Measurements from ENCODE around the gene CACNA1S.

The CACNA1S gene

GRCh38 chr1:201051399-201051798 is 60.8 kb downstream of the CACNA1S start:
- TF ChIP-seq, protein P1, sequence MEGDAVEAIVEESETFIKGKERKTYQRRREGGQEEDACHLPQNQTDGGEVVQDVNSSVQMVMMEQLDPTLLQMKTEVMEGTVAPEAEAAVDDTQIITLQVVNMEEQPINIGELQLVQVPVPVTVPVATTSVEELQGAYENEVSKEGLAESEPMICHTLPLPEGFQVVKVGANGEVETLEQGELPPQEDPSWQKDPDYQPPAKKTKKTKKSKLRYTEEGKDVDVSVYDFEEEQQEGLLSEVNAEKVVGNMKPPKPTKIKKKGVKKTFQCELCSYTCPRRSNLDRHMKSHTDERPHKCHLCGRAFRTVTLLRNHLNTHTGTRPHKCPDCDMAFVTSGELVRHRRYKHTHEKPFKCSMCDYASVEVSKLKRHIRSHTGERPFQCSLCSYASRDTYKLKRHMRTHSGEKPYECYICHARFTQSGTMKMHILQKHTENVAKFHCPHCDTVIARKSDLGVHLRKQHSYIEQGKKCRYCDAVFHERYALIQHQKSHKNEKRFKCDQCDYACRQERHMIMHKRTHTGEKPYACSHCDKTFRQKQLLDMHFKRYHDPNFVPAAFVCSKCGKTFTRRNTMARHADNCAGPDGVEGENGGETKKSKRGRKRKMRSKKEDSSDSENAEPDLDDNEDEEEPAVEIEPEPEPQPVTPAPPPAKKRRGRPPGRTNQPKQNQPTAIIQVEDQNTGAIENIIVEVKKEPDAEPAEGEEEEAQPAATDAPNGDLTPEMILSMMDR (conservative IDR thresholded peaks at IDR 0.05; ENCODE audit: low read depth, low read length): no peak

GRCh38 chr1:201050515-201051277 is 61.5 kb downstream of the CACNA1S start:
- H3K4me3 ChIP-seq (ENCODE audit: low read depth, low read length): no peak overlapping the region
- TF ChIP-seq, protein P1 (conservative IDR thresholded peaks at IDR 0.05; ENCODE audit: low read depth, low read length): no peak
- peak; percentile 78 for DNase-seq (ENCODE audit: low read depth)

More at GRCh38 chr1:201051399-201051798, 60.8 kb downstream of the CACNA1S start:
- DNase-seq (ENCODE audit: low read depth): no peak
- H3K4me3 ChIP-seq (ENCODE audit: low read depth, low read length): no peak overlapping the region

DNA sequence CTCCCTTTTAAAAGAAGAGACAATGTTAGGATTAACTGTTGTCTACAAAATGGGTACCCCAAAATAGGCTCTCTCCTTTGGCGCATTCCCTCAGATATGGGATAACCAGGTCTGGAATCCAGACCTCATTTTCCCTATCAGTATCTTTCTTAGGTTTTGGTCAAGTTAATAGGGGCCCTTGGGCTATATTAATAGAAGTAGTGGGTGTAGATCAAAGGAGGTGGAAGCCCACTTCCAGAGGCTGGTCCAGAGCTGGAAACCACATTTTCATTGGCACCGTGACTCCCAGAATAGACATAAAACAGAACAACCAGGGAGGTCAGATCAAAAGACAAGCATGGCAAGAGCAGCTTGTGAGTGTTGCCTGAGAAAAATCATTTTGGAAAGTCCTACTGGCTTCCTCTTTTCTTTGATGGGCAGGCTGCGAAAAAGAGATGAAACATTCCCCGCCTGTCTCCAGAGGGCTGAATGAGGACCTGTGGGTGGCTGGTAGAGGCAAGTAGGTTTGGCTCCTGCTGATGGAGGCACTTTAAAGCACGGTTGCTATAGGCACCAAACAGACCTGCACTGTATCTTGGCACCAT is 62.9 kb downstream of the CACNA1S start:
- TF ChIP-seq, protein P1 (conservative IDR thresholded peaks at IDR 0.05; ENCODE audit: low read depth, low read length): no peak
- DNase-seq (ENCODE audit: low read depth): no peak
- H3K4me3 ChIP-seq (ENCODE audit: low read depth, low read length): no peak overlapping the region

- TF ChIP-seq, protein P1 (conservative IDR thresholded peaks at IDR 0.05; ENCODE audit: low read depth, low read length): no peak
- no peak for DNase-seq (ENCODE audit: low read depth)
- H3K4me3 ChIP-seq (ENCODE audit: low read depth, low read length): no peak overlapping the region
Observed at GRCh38 chr1:201048521-201048920, 63.7 kb downstream of the CACNA1S start.

DNA sequence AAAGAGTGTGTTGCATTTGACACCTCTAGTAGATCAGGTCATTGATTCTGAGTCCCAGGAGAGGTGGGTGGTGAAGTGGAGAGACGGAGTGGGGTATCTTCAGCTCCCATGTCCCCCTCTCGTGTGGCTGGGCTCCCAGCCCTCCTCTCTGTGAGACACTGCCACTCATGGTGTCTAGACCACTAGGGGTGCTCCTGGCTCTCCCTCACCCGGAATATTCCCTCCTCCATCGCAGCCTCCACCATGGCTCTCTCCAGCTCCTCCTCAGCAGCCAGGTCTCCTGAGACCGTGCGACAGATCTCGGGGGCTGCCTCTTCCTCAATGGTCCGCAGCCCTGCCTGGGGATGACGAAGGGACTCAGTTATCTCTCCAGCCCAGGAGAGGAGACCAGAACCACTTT is 68.1 kb downstream of the CACNA1S start:
- TF ChIP-seq, protein P1 (conservative IDR thresholded peaks at IDR 0.05; ENCODE audit: low read depth, low read length): no peak
- no peak for DNase-seq (ENCODE audit: low read depth)
- no peak overlapping the region for H3K4me3 ChIP-seq (ENCODE audit: low read depth, low read length)

- peak; percentile 90 for DNase-seq (ENCODE audit: low read depth)
- H3K4me3 ChIP-seq (ENCODE audit: low read depth, low read length): no peak overlapping the region
- TF ChIP-seq, protein P1 (conservative IDR thresholded peaks at IDR 0.05; ENCODE audit: low read depth, low read length): peak; percentile 98
Observed at GRCh38 chr1:201042779-201043461, 69.3 kb downstream of the CACNA1S start.
